DMS53 treated with DMSO at 0.1 percent for 48 hours (cell line): ENCODE data around the gene ACOX3.

Experiments
- DNase-seq: peaks from one replicate; lab custom pipeline; 2025; ENCODE audit not compliant: unreplicated experiment; lab: John Stamatoyannopoulos, UW

ACOX3 gene

DNA sequence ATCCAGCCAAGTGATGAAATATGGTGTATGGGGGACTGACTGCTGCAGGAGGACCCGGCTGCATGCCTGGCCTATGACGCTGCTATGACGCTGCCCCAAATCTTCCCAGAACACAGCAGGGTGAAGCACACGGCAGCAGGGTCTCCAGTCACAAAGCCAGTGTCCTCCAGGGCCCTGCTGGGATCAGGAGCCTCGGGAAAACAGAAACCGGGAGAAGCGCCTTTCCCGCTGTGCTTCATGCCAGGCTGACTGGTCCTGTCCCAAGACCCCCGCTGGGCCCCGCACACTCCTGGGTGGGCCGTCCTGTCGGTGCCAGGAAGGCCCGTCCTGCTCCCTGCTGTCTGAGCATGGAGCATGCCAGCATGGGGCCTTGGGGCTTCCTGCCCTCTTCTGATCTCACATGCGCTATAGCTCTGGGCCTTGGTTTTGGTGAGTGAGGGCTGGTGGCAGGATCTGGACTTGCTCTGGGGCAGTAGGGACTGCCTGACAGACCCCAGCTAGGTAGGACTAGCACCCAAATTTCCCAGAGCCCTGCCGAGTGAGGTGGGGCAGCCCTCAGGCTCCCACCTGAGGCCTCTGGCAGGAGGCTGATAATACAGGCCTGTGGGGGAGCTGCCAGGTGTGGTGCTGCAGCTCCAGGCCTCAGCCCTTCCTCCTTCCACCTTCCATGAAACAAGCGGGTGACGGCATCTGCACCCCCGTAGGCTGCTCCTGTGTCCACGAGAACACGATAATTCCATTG, 64.0 kb downstream of the ACOX3 start:
- DNase-seq = no peak

DNA sequence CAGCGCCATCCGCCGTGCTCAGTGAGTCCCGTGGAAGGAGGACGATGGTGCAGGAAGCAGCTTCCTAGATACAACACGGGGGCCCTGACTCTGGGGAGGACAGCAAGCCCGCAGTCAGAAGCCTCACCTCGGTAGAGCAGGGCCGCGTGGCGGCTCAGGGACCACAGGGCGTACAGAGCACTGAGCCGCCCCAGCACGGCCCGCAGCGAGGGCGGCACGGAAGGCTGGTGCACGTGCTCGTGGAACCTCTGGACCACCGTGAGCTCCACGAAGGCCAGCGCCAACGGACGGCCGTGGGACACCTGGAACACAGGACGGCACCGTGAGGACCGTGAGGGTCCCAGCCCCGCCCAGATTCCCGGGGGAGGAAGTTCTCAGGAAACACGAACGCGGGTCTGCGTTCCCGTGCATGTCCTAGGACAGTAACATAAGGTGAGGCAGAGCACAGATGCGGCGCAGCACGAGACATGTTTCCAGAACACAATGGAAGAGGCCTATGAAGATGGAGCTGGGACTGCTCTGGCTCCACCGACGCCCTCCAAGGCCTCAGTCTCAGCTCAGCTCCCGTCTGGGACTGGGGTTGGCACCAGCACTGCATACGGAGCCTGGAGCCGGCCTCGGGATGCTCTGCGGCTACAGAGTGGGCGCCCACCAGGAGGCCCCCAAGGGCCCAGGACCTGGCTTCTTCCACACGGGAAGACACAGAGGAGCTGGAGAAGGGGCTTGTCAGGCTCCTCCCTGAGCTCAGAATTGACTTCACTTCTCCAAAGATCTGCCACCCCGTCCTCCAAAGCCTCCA, 65.5 kb downstream of the ACOX3 start:
- DNase-seq = no peak

DNA sequence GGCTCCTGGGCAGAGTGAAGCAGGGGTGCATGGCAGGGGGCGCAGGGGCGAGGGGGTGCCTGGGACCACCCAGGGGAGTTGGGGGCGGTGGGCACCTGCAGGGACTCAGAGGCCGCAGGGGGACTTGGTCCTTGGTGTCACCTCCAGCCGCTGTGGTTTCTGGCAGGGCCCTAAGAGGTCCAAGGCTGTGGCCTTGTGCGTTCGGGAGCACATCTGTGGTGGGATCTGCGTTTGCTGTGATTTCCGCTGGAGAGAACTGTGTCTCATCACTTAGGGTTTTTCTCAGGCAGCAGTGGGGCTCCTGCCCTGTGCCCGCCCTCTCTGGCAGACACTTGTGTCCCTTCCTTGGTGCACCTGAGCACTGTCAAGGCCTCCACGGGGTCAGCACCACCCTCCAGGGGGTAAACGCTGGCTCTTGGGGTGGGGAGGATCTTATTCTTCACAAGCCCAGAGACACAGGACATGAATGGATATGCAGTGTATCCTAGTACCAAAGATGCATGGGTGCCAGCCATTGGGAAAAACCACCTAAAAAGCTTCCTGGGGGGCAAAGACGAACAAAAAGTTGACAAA, 66.5 kb downstream of the ACOX3 start:
- no peak for DNase-seq

DNA sequence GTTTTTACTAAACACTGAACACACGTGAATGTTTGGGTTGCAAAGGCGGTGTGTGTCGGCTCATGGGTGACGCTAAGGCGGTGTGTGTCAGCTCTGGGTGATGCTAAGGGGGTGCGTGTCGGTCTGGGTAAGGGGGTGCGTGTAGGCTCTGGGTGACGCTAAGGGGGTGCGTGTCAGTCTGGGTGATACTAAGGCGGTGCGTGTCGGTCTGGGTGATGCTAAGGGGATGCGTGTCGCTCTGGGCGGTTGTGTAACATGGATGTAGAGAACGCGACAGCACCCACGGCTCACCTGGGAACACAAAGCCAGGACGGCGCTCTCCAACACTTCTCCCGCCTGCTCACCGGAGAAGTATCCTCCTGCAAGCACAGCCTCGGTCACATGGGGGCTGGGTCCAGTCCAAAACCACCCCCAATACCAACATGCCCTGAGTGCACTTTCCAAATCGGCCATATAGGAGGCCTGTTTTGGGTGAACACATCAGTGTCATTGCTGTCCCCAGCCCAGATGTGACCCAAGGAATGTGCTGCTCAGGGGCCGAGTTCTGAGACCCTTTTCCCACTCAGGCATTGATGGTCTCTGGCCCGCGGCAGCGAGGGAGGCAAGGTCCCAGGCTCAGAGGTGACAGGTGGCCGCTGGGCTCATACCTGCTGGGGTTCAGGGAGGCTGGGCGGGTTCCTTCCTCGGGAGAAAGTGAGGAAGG, 67.1 kb downstream of the ACOX3 start:
- DNase-seq = no peak

DNA sequence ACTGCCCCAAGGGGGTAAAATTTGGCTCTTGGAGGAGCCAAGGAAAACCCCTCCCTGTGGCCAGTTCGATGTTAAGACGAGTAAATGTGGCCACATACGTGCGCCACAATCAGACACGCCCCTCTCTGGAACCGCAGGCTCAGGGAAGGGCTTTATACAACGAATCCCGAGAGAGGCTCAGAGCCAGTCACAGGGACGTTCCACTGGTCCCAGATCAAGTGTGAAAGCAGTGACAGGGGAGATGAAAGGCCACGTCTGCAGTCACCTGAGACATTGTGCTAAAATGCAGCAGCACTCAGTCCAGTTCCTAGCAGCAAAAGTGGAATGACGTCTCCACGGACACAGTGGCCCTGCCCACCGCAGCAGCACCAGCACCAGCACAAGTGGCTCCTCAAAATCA, 68.0 kb downstream of the ACOX3 start:
- no peak for DNase-seq

DNA sequence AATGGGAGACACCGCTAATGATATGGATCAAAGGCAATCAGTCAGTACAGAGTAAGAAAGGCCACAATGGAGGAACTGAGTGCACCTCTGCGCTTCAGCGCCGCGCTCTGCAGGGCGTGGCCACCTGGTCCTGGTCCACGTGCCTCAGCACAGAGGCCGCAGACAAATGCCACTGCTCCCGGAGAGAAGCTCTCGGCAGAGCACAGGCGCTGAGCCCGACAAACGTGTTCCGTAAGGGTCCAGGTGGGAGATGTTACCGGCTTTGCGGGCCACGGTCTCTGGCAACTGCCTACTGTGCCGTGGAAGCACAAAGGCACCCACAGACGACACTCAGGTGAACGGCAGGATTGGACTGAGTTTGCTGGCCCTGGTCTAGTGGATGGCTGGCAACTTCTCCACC, 68.9 kb downstream of the ACOX3 start:
- DNase-seq = no peak

DNA sequence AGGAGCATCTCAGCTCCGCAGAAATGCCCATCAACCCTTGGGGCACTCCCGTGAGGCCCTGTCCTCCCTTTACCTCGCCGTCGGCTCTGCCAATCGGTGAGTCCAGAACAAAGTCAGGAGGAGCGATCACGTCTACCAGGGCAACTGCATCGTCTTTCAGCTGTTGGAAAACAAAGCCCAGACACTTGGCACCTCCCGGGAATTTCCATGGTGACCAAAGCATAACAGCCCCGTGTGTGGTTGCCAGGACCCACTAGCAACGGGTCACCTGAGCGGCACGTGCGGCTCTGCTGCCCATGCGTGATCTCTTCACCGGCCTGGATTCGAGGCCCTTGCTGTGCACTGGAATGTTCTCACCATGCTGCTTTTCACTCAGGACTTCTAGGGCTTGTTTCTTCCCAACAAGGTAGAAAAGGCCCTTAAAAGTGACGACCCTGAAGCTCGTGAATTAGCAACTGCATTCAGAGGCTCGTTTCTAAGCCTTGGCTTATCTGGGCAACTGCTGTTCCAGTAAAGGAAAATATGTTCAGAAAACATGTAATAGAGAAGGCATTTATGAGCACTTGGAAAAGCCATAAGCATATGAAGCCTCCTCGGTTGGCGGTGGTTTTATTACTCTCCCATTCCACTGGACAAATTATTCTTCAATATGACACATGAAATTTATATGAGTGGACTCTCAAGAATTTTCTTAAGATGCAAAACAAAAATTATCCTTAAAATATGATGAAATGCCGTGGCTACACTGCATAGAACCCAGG, 69.5 kb downstream of the ACOX3 start:
- DNase-seq = no peak

DNA sequence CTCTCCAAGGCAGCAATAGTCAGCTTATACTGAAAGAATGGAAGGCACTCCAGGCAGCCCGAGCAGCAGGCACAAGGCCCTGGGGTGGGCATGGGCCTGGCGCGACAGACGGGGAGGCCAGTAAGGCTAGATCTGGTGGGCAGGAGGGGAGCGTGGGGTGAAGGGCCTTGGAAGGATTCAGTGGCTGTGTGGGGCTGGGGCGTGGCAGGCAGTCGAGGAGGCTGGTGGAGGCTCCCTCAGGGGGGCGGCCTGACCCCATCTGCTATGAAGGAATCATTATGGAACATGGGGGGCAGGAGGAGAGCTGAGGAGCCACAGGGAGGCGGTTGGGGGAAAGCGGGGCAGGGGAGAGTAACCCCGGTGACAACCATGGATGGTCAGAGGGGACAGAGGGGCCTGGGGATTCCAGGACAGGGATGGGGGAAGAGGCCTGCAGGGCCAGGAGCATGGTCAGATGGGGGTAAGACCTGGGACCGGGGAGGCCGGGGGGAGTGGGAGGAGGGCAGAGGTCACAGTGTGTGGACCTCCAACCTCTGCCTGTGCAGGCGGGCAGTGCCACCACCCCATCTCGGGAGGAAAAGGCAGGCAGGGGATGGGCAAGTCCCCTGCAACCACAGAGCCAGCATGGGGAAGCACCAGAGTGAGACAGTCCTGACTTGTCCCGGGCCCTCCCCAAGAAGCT, 70.3 kb downstream of the ACOX3 start:
- DNase-seq = no peak

DNA sequence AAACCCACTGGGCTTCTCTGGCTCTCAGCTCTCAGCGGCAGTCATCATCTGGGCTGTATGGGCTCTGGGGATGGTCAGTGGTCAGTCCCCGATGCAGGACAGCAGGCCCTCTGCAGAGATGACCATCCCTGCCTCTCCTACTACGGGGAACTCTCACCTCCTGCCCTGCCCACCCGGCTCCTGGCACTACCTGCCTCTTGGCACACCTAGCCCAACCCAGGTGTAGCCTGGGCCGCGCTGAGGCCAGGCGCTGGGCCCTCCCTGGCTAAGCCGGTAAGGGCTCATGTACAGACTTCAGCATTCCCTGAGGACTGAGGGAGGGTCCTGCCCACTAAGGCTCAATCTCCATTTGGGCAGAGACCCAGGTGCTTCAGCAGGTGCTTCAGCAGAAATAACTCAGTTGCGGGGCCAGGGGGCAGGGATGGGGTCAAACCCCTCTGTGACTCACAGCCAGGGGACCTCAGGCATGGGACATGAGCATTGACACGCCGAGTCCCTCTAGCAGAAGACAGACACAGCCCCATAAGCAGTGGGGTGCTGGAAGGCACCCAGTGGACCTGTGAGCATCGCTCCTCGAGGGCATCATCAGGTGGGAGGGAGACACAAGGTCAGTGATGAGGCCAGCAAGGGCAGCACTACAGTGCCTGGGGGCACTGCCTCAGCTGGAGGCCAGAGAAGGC, 71.0 kb downstream of the ACOX3 start:
- DNase-seq = no peak

DNA sequence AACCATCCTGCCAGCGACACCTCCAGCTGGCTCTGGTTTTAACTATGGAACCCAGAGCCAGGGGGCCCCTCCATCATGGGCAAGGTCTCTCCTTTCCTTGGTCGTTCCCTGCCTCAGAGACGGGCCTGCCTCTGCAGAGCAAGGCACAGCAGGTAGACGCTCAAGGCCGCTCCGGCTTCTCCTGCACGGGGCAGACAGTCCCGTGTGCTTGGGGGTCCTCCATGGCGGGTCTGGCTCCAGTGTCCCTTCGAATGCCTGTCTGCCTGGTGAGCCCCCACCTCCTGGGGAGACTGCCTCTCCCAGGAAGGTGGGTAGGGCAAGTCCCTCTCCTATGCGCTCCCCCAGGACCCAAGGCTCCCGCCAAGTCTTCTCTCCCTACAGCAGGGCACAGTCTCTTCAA, 71.5 kb downstream of the ACOX3 start:
- no peak for DNase-seq

DNA sequence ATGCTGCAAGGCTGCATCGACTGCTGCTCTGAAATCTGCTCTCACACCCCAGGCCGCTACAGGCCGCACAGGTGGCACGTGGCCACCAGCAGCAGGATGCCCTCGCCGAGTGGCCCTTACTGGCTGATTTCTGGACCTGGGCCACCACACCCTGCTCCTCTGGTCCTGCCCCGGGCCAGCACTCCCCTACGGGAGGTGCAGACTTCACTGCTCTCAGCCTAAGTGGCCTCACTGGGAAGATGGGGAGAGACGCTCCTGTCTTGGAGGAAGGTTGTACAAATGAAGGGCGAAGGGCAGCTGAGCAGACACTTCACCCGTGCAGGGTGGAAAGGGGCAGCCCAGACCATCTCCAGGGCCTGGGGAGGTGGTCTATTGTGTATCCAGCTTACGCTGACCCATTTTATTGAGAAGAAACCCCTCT, 72.5 kb downstream of the ACOX3 start:
- no peak for DNase-seq

DNA sequence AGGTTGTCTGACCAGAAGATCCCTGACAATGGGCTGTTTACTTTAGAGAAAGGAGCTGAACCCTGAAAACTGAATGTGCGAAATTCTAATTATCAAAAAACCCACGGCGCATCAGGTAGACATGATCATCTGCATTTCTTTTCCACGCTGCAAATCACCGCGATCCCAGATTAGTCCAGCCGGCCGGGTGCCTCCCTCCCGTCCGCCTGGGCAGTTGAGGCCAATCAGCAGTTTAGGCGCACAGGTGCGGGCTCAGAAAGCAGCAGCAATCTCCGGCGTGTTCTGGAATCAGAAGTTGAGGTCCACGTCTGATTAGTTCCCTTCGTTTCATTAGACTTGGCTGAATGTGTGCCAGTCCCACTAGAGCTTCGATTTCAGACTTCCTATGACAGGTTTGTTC, 73.9 kb downstream of the ACOX3 start:
- no peak for DNase-seq

DNA sequence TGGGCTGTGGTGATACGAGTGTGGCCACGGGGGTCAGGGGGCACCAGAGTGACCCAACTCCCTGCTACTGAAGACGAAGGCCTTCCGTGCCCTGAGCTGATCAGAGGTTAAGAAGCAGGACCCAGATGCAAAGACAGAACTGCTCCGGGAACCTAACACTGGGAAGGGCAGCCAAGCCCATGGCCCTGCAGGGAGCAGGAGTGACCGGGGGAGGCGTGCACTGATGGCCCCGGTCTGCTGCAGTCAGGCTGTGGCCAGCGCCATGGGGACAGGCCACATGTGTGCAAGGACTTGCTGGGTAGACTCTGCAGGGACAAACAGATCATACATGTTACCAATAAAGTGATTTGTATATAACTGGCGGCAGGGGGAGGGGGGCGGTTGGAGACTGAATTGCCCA, 74.6 kb downstream of the ACOX3 start:
- DNase-seq = no peak

DNA sequence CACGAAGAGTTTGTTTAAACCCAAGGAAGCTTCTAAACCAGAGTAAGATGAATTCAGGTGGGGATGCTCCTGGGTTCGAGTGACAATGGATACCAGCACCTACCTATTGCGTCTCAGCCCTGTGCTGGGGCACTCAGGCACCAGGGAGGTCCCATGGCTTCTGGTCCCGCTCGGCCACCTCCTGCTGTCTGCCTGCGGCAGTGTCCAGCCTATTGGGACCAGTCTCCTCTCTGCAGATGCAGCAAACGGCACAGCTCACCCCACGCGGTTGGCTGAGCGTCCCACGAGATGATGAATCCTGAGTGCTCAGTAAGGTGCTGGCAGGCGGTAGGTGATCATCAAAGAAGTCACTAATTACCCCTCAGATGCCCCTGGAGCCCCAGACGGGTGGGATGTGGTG, 75.2 kb downstream of the ACOX3 start:
- no peak for DNase-seq

DNA sequence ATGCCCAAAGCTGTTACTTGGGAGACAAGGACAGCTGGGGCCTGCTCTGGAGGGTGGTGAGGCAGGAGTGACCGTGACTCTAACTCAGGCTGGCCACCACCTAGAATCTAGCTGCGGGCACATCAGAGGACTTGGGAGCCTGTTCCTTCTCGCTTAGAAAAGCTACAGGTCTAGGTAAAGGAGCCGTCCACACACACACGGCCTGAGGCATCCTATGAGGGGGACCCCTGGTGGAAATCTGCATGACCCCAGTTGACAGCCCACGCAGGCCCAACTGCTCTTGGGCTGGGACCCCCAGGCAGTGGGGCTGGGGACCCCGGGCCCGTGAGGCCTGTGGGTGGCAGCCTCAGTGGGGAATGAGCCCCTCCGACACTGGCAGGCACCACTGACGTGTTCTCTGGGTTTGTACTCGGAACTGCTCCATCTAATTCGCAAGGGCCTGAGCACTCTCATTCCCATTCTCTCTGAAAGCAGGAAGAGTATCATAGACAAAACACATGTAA, 75.6 kb downstream of the ACOX3 start:
- DNase-seq = no peak

DNA sequence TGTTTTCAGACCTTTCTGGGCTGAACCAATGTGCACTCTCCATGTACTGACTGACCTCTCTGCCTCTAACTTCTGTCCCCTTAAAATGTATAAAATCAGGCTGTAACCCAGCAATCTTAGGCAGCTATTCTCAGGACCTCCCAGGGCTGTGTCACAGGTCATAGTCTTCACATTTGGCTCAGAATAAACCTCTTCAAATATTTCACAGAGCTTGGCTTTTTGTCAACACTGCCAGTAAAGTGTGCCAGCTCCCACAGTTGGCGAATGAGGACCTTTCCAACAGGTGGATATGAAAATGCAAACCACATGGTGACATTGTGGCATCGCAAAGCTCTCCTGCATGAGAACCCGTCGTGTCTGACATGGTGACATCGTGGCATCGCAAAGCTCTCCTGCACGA, 76.4 kb downstream of the ACOX3 start:
- DNase-seq = no peak

DNA sequence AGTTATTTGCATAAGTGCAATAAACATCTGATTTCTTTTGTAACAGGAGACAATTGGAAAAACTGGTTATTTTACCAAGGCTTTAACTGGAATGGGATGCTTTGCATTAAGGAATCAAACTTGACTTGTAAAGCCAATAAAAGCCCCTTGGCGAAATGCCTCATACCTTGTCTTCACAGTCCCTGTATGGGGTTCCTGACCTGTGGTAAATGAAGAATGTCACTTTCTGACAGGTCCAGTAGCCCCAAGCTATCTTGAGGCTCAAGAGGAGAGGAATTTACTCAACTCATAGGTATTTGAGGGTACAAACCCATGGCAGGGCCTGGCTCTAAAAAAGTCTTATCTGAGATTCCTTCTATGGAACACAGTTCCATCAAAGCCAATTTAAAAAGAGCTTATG, 78.0 kb downstream of the ACOX3 start:
- no peak for DNase-seq

DNA sequence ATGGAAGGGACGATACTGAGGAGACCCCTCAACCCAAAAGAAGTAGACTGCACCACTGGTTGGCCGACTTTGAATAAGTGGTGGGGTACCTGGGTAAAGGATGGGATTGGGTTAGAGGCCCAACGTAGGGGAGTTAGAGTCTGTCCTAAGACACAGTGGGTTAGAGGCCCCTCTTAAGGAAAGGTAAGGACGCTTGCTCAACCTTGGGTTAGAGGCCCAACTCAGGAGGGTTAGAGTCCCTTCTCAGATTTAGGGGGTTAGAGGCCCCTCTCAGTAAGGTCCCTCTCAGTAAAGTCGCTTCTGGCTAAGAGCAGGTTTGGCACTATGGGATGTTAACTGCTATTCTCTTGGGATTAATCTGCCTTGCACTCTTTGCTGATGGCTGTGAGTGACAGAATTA, 81.3 kb downstream of the ACOX3 start:
- no peak for DNase-seq

DNA sequence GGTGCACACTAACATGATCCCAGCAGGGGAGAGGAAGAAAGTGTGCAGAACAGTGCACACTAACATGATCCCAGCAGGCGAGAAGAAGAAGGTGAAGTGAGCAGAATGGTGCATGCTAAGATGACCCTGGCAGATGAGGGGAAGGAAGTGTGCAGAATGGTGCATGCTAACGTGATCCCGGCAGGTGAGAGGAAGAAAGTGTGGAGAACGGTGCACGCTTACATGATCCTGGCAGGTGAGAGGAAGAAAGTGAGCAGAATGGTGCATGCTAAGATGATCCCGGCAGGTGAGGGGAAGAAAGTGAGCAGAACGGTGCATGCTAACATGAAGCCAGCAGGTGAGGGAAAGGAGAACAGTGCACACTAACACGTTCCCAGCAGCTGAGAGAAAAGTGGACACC, 83.7 kb downstream of the ACOX3 start:
- DNase-seq = no peak
